Liver (tissue), 3 donors: ENCODE measurements around the gene SEMA5A.

Experiments
- ATF3 ChIP-seq: IDR thresholded peaks from 2 replicates; pipeline ENCODE4 v1.6.1; 2016; ENCODE audit warnings: antibody characterized with exemption
- CTCF ChIP-seq: fragments of 150-350 bp; IDR thresholded peaks from 2 replicates; pipeline ENCODE4 v1.5.1; 2017; ENCODE audit warnings: improper control_type of control experiment, low read depth, low read length; ENCODE audit not compliant: missing input control
- FOXA1 ChIP-seq: IDR thresholded peaks from 2 replicates; pipeline ENCODE4 v1.6.1; 2016; ENCODE audit warnings: antibody characterized with exemption
- MAX ChIP-seq: IDR thresholded peaks from 2 replicates; pipeline ENCODE4 v1.6.1; 2016; ENCODE audit warnings: antibody characterized with exemption
- RAD21 ChIP-seq, 2 donors: IDR thresholded peaks; 2 replicates each; pipeline ENCODE4 v1.6.1; 2016; ENCODE audit warnings: antibody characterized with exemption in 2 of 2, mild to moderate bottlenecking in 2 of 2
- REST ChIP-seq: IDR thresholded peaks from 2 replicates; pipeline ENCODE4 v1.6.1; 2016; ENCODE audit warnings: antibody characterized with exemption, mild to moderate bottlenecking
- RXRA ChIP-seq, 2 donors: IDR thresholded peaks; 2 replicates each; pipeline ENCODE4 v1.6.1; 2017 to 2018; ENCODE audit warnings: antibody characterized with exemption in 2 of 2, mild to moderate bottlenecking in 1 of 2
- donor health status: healthy.
- donor health status: healthy.

- TF ChIP-seq ATF3 = no peak
- TF ChIP-seq MAX = no peak
- peak in 1 of 2 donors; percentile 12 for TF ChIP-seq RAD21 (IDR thresholded peaks at IDR 0.05)
- TF ChIP-seq RXRA (IDR thresholded peaks at IDR 0.05) = no peak
- TF ChIP-seq CTCF = no peak
- TF ChIP-seq REST = no peak
- no peak for TF ChIP-seq FOXA1
Measured at GRCh38 chr5:9545992-9546851, at the start of gene SEMA5A.
